IPS-20b (cell line): ENCODE results near the gene TM7SF3.
A peak's percentile ranks its signal among the peaks of the same experiment; 100 is the strongest.

ENCODE experiments used
- H3K27ac ChIP-seq: one replicate; pipeline ENCODE4 v1.5.1; 2013; ENCODE audit warnings: low read length
- H3K27me3 ChIP-seq: 2 replicates; pipeline ENCODE4 v1.6.1; 2013; ENCODE audit warnings: mild to moderate bottlenecking, low read length, inconsistent platforms; ENCODE audit not compliant: insufficient read depth
- H3K36me3 ChIP-seq: 2 replicates; pipeline ENCODE4 v1.6.1; 2013; ENCODE audit warnings: low read depth, mild to moderate bottlenecking, inconsistent platforms, low read length, moderate library complexity; ENCODE audit not compliant: insufficient read depth
- H3K4me1 ChIP-seq: 2 replicates; pipeline ENCODE4 v1.6.1; 2013; ENCODE audit warnings: mild to moderate bottlenecking, control low read depth, inconsistent platforms, low read length, moderate library complexity; ENCODE audit not compliant: insufficient read depth
- H3K4me3 ChIP-seq: 2 replicates; pipeline ENCODE4 v1.5.1; 2013; ENCODE audit warnings: mild to moderate bottlenecking, low read length, inconsistent platforms
- H3K9ac ChIP-seq: 2 replicates; pipeline ENCODE4 v1.6.1; 2013; ENCODE audit warnings: low read depth, mild to moderate bottlenecking, inconsistent platforms, low read length, moderate library complexity
- H3K9me3 ChIP-seq: 2 replicates; pipeline ENCODE4 v1.6.1; 2013; ENCODE audit warnings: mild to moderate bottlenecking, low read depth, low read length, inconsistent platforms; ENCODE audit not compliant: insufficient read depth

TM7SF3 gene

DNA sequence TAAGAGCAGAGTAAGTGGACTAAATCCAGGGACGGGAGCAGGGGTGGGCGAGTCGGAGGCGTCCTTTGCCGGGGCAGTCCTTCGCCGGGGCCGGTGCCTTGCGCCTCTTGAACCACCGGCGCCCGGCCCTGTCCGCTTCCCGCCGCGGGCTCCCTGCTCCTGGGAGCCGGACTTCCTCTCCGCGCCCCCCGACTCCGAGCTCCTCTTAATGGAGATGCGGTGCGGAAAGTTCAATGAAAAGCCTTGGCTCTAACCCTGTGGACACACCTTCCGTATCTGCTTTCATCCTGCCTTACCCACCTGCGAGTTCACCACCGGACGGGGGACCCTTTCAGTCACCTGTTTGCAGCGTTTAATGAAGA is 75.5 kb downstream of the TM7SF3 start:
- peak overlapping the region; percentile 96 for H3K4me3 ChIP-seq
- H3K27me3 ChIP-seq, result no peaks in the 10 kb centered on the region
- peak overlapping the region; percentile 94 for H3K9ac ChIP-seq
- peak overlapping the region; percentile 66 for H3K27ac ChIP-seq
- no peaks in the 10 kb centered on the region for H3K9me3 ChIP-seq
- H3K4me1 ChIP-seq, result peaks cover 14% of the 10 kb centered on the region
- H3K36me3 ChIP-seq, result peaks cover 10% of the 10 kb centered on the region; the same call in 1 of the 2 replicates

DNA sequence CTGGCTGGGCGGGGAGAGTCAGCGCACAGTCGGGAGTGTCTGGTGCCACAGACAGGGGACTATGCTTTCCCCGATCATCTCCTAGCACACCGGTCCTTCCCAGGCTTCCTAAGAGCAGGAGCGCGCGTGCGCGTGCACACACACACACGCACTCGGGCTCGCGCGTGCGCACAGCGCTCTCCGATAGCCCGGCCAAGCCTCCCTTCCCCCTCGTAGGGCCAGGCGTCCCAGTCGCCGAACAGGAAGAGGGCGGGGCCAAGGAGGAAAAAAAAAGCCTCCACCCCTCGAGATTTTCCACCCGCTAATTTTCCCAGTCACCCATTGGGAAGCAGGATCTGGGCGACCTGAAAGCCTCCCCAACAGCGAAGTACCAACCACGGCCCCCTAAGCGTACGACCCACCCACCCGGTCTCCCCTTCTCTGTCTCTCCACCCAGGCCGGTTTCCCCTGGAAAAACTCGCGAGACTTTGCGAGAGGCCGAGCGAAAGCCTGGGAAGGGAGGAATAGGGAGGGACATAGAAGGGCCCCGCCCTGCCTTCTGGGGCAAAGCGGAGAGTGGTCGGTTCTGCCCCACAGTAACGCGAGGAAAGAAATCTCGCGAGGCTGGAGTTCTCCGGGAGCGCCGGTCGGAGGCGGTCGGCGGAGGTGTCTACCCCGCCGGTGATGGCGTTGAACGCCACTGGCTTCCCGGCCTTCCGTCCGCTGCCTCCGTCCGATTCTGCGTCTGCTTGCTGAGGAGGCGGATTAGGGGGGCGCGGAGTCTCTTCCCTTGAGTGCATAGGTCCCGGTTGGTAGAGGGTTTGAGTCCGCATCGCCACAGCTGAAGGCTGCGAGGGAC is 76.1 kb downstream of the TM7SF3 start, which contains the start of the genes FGFR1OP2 and INTS13:
Gene FGFR1OP2, plus strand, starts transcription at position 608 of the 838 bp plus-strand sequence. CDS start 15,689 bp downstream, outside the sequence.
Gene INTS13, minus strand, starts transcription at position 119 of the 838 bp plus-strand sequence. CDS start 1,178 bp downstream, outside the sequence.
- Histone ChIP-seq H3K9me3 (no peaks in the 10 kb centered on the region), H3K4me1 (peaks cover 14% of the 10 kb centered on the region), H3K27ac (peak within 1 kb of the TSS; percentile 66), H3K4me3 (peak within 1 kb of the TSS; percentile 96), H3K36me3 (peaks cover 16% of the 10 kb centered on the region), H3K27me3 (no peaks in the 10 kb centered on the region), H3K9ac (peak within 1 kb of the TSS; percentile 94)

DNA sequence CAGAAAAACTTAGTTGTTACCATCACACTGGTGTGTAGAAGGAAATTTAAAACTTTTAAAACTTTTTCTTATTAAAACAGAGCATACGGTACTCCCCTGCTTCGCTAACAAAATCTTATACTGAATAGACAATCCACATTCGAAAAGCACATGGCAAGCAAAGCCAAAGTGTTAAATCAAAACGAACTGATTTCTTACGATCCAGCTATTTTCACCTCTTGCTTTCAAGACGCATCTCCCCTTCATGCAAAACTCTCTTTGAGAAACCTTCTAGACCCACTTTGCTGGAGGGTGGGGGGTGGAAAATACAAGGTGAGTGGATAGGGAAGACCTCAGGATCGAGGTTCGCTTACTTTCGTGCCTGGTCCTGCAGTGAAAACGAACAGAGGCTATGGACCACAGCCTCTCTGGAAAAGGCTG is 76.7 kb downstream of the TM7SF3 start:
- H3K9ac ChIP-seq, result peak overlapping the region; percentile 94

DNA sequence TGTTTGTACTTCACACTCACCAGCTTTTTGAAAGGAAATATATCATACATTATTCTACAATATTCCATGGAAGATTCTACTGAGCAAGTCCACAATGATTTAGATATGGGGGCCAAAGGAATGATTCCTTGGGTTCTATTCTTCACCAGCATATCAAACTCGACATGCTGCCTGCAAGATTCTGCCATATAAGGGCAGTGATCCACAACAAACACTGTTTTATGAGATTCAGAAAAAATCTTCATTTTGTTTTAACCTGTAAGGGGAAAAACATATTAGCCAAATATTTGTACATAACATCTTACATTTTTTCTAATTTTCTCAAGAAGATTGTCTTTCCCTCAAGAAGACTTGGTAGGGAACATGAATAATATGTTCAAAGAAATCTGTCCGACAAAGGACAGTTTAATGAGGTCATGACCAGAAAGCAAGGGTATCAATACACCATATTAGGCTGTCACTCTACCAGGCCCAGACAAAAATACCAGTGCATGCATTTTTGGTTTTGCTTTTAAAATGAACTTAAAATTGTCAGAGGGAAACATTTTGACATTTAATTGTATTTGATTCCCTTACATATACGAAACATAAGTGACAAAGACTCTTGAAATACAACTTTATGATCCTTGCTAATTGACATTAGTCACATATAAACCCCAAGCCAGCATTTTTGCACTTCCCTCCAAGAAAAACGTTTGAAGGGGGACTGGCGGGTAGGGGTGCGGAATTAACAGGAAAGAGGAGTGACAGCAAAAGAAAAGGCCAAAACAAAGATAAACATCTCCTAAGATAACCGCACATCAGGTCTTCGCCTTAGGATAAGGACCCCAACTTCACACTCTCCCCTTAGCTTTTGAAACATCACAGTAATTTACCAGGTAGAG is 77.4 kb downstream of the TM7SF3 start:
- Histone ChIP-seq H3K36me3 (peaks cover 29% of the 10 kb centered on the region), H3K27ac (no peak overlapping the region), H3K4me3 (peak overlapping the region; percentile 96), H3K4me1 (peaks cover 14% of the 10 kb centered on the region), H3K9me3 (no peaks in the 10 kb centered on the region), H3K27me3 (no peaks in the 10 kb centered on the region), H3K9ac (peak overlapping the region; percentile 94)

More for the DNA sequence above, 76.7 kb downstream of the TM7SF3 start:
- peaks cover 22% of the 10 kb centered on the region for H3K36me3 ChIP-seq
- H3K27me3 ChIP-seq, result no peaks in the 10 kb centered on the region
- H3K9me3 ChIP-seq, result no peaks in the 10 kb centered on the region
- H3K4me1 ChIP-seq, result peaks cover 14% of the 10 kb centered on the region
- H3K27ac ChIP-seq, result peak overlapping the region; percentile 53
- H3K4me3 ChIP-seq, result peak overlapping the region; percentile 96

DNA sequence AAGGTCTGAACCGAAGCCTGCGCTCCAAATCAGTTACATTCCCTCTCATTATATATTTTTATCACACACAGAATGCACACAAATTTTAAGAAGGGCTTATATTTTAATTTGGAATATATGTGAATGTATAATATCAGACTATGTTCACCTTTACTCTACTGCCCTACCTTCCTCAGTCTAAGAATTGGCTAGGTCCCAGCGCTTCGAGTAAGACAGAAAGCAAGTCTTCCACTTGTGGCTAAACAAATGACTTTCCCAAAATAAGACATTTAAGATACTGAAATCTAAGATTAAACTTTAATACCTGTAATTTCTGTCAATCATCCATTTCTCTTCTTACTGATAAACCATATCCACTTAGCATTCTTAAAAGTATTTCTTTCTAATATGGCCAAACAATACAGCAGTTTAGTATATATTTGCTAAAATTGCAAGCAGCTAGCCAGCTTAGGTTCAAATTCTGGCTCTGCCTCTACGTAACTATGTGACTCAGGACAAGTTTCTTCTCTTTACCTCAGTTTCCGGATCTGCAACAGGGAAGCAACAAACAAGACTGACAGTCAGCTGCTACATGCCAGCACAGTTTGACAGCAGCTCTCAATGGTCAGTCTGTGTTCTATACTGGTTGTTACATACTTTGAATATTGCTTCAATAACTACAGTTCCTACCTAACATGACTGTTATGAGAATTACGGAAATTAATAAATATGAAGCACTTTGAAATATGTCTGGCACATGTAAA is 78.4 kb downstream of the TM7SF3 start:
- H3K4me1 ChIP-seq, result peaks cover 14% of the 10 kb centered on the region
- H3K9ac ChIP-seq, result no peak overlapping the region
- no peaks in the 10 kb centered on the region for H3K9me3 ChIP-seq
- H3K27ac ChIP-seq, result no peak overlapping the region
- H3K4me3 ChIP-seq, result peak overlapping the region; percentile 96
- no peaks in the 10 kb centered on the region for H3K27me3 ChIP-seq
- H3K36me3 ChIP-seq, result peaks cover 34% of the 10 kb centered on the region

GRCh38 chr12:26929590-26929989 is 84.6 kb downstream of the TM7SF3 start:
- H3K27me3 ChIP-seq, result no peaks in the 10 kb centered on the region
- no peaks in the 10 kb centered on the region for H3K4me1 ChIP-seq
- no peaks in the 10 kb centered on the region for H3K9me3 ChIP-seq
- no peak overlapping the region for H3K9ac ChIP-seq
- peaks cover 82% of the 10 kb centered on the region for H3K36me3 ChIP-seq
- H3K27ac ChIP-seq, result no peak overlapping the region
- no peak overlapping the region for H3K4me3 ChIP-seq

DNA sequence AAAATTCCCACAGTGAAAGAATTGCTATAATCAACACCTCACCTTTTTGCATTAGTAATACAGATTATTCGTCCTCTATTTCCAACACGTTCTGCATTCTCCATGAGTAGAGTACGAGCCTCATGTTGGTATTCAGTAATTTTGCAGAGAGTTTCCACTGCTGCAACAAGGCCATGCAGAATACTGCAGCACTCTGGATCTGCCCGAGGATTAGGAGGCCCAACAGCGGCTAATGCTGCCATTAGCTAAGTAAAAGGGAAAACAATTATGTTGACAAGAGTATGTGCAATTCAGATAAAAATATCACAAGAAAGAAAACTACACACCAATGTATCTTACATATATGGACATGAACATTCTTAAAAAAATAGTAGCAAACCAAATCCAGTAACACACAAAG is 85.5 kb downstream of the TM7SF3 start:
- no peak overlapping the region for H3K27ac ChIP-seq
- H3K36me3 ChIP-seq, result peaks cover 82% of the 10 kb centered on the region
- no peak overlapping the region for H3K4me3 ChIP-seq
- no peaks in the 10 kb centered on the region for H3K9me3 ChIP-seq
- no peaks in the 10 kb centered on the region for H3K4me1 ChIP-seq
- H3K9ac ChIP-seq, result no peak overlapping the region
- no peaks in the 10 kb centered on the region for H3K27me3 ChIP-seq
